Measurements from ENCODE around the gene MARCHF9.

GRCh38 chr12:57776247-57776587 is 21.3 kb downstream of the MARCHF9 start:
- TF ChIP-seq, protein P1, sequence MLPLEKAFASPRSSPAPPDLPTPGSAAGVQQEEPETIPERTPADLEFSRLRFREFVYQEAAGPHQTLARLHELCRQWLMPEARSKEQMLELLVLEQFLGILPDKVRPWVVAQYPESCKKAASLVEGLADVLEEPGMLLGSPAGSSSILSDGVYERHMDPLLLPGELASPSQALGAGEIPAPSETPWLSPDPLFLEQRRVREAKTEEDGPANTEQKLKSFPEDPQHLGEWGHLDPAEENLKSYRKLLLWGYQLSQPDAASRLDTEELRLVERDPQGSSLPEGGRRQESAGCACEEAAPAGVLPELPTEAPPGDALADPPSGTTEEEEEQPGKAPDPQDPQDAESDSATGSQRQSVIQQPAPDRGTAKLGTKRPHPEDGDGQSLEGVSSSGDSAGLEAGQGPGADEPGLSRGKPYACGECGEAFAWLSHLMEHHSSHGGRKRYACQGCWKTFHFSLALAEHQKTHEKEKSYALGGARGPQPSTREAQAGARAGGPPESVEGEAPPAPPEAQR (CRISPR knock-in tag; IDR thresholded peaks at IDR 0.05) = no peak
- no peak for TF ChIP-seq CTCF (IDR thresholded peaks at IDR 0.05)
- no peak for TF ChIP-seq ZNF317 (CRISPR knock-in tag; IDR thresholded peaks at IDR 0.05; ENCODE audit: borderline replicate concordance, low read depth)
- TF ChIP-seq GRHL2 (CRISPR knock-in tag; IDR thresholded peaks at IDR 0.05; ENCODE audit: insufficient replicate concordance, severe bottlenecking) = no peak
- TF ChIP-seq, protein P2, sequence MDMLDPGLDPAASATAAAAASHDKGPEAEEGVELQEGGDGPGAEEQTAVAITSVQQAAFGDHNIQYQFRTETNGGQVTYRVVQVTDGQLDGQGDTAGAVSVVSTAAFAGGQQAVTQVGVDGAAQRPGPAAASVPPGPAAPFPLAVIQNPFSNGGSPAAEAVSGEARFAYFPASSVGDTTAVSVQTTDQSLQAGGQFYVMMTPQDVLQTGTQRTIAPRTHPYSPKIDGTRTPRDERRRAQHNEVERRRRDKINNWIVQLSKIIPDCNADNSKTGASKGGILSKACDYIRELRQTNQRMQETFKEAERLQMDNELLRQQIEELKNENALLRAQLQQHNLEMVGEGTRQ (CRISPR knock-in tag; IDR thresholded peaks at IDR 0.05) = no peak
- no peak for TF ChIP-seq ESRRA (CRISPR knock-in tag; IDR thresholded peaks at IDR 0.05; ENCODE audit: borderline replicate concordance)
- TF ChIP-seq MAX (CRISPR knock-in tag; IDR thresholded peaks at IDR 0.05) = no peak
- no peak for TF ChIP-seq CREB1 (CRISPR knock-in tag; IDR thresholded peaks at IDR 0.05)
- no peak for TF ChIP-seq ZNF232 (CRISPR knock-in tag; IDR thresholded peaks at IDR 0.05)
- no peak for TF ChIP-seq PRDM15 (CRISPR knock-in tag; IDR thresholded peaks at IDR 0.05)
- TF ChIP-seq TEAD4 (CRISPR knock-in tag; IDR thresholded peaks at IDR 0.05) = no peak
